HFF-Myc (cell line): ENCODE data around the gene LILRB3.
"Not testable (repeated sequence)": the region's sequence is repeated elsewhere in the genome, so short reads cannot be mapped to it uniquely, and the experiment has no call there.

Experiments
- DNase-seq: peaks from one replicate; pipeline ENCODE4 v3.0.0-alpha.2; 2011; ENCODE audit warnings: low read depth; ENCODE audit errors: extremely low read depth
- H3K4me3 ChIP-seq: replicated peaks from 2 replicates; pipeline ENCODE4 v1.5.1; 2011; ENCODE audit warnings: low read depth, mild to moderate bottlenecking, control low read depth, low read length
- CTCF ChIP-seq: IDR thresholded peaks from 2 replicates; pipeline ENCODE4 v1.5.1; 2012; ENCODE audit warnings: mild to moderate bottlenecking, low read depth, low read length, control low read depth; ENCODE audit errors: missing control alignments

The LILRB3 gene

GRCh38 chr19:54189735-54190502, 32.9 kb downstream of the LILRB3 start:
- peak overlapping the region; percentile 76 for H3K4me3 ChIP-seq
- TF ChIP-seq CTCF, result no peak
- peak; percentile 100 for DNase-seq

- TF ChIP-seq CTCF, result no peak
- DNase-seq, result no peak
- peak within 1 kb of the TSS; percentile 76 for H3K4me3 ChIP-seq
Measured at GRCh38 chr19:54189145-54189734, 33.6 kb downstream of the LILRB3 start, which contains the start of gene MBOAT7. Gene MBOAT7 (minus strand): TSS chr19:54189580. CDS start chr19:54188508, 1,072 bp downstream.

GRCh38 chr19:54188215-54188871, 34.5 kb downstream of the LILRB3 start:
- no peak for DNase-seq
- no peak for TF ChIP-seq CTCF
- H3K4me3 ChIP-seq, result peak overlapping the region; percentile 76

GRCh38 chr19:54186934-54187381, 35.8 kb downstream of the LILRB3 start:
- no peak overlapping the region for H3K4me3 ChIP-seq
- TF ChIP-seq CTCF, result no peak
- no peak for DNase-seq

- no peak for DNase-seq
- no peak for TF ChIP-seq CTCF
- no peak overlapping the region for H3K4me3 ChIP-seq
Measured at GRCh38 chr19:54186351-54186750, 36.5 kb downstream of the LILRB3 start.

GRCh38 chr19:54183431-54183830, 39.4 kb downstream of the LILRB3 start:
- H3K4me3 ChIP-seq, result no peak overlapping the region
- DNase-seq, result no peak
- no peak for TF ChIP-seq CTCF

GRCh38 chr19:54181894-54182293, 40.9 kb downstream of the LILRB3 start:
- not testable (repeated sequence) for H3K4me3 ChIP-seq, DNase-seq
